GM12891 (cell line): ENCODE measurements around the gene CCDC47.

ENCODE experiments used
- POLR2A ChIP-seq: IDR thresholded peaks from 2 replicates; pipeline ENCODE4 v1.6.1; 2011; ENCODE audit warnings: low read depth, low read length, control low read depth
- POLR2AphosphoS5 ChIP-seq: IDR thresholded peaks from 2 replicates; pipeline ENCODE4 v1.6.1; 2011; ENCODE audit warnings: low read depth, low read length, control low read depth
- POU2F2 ChIP-seq: IDR thresholded peaks from 2 replicates; pipeline ENCODE4 v1.6.1; 2011; ENCODE audit warnings: low read depth, mild to moderate bottlenecking, control low read depth, low read length, moderate library complexity
- SPI1 ChIP-seq: IDR thresholded peaks from 2 replicates; pipeline ENCODE4 v1.6.1; 2011; ENCODE audit warnings: low read depth, low read length, control low read depth
- TAF1 ChIP-seq: IDR thresholded peaks from 2 replicates; pipeline ENCODE4 v1.6.1; 2011; ENCODE audit warnings: low read depth, low read length, control low read depth

- no peak for TF ChIP-seq POLR2AphosphoS5
- no peak for TF ChIP-seq POLR2A
- TF ChIP-seq TAF1: no peak
- no peak for TF ChIP-seq SPI1
- no peak for TF ChIP-seq POU2F2
Measured at GRCh38 chr17:63752707-63753106, 20.7 kb downstream of the CCDC47 start.
